Ishikawa (cell line): ENCODE results near the gene PPP2R2C.

Source experiments
- CEBPB ChIP-seq: IDR thresholded peaks from 2 replicates; pipeline ENCODE4 v1.6.1; 2012
- CREB1 ChIP-seq: IDR thresholded peaks from 2 replicates; pipeline ENCODE4 v1.6.1; 2012; ENCODE audit warnings: low read depth
- EP300 ChIP-seq: IDR thresholded peaks from 2 replicates; pipeline ENCODE4 v1.6.1; 2012; ENCODE audit warnings: borderline replicate concordance
- FOXM1 ChIP-seq: IDR thresholded peaks from 2 replicates; pipeline ENCODE4 v1.6.1; 2012; ENCODE audit warnings: low read depth, borderline replicate concordance
- MAX ChIP-seq: IDR thresholded peaks from 2 replicates; pipeline ENCODE4 v1.6.1; 2012
- NFIC ChIP-seq: IDR thresholded peaks from 2 replicates; pipeline ENCODE4 v1.6.1; 2012
- RAD21 ChIP-seq: IDR thresholded peaks from 2 replicates; pipeline ENCODE4 v1.6.1; 2012; ENCODE audit warnings: low read depth
- REST ChIP-seq: IDR thresholded peaks from 2 replicates; pipeline ENCODE4 v1.6.1; 2012; ENCODE audit warnings: low read depth, mild to moderate bottlenecking
- TAF1 ChIP-seq: IDR thresholded peaks from 2 replicates; pipeline ENCODE4 v1.6.1; 2012; ENCODE audit warnings: low read depth, mild to moderate bottlenecking
- TCF12 ChIP-seq: IDR thresholded peaks from 2 replicates; pipeline ENCODE4 v1.6.1; 2012; ENCODE audit warnings: low read depth
- YY1 ChIP-seq: IDR thresholded peaks from 2 replicates; pipeline ENCODE4 v1.6.1; 2012; ENCODE audit warnings: low read depth
- TF ChIP-seq, protein P1 (sequence below): IDR thresholded peaks from 2 replicates; pipeline ENCODE4 v1.6.1; 2012

- TF ChIP-seq, protein P1, sequence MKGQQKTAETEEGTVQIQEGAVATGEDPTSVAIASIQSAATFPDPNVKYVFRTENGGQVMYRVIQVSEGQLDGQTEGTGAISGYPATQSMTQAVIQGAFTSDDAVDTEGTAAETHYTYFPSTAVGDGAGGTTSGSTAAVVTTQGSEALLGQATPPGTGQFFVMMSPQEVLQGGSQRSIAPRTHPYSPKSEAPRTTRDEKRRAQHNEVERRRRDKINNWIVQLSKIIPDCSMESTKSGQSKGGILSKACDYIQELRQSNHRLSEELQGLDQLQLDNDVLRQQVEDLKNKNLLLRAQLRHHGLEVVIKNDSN = no peak
- TF ChIP-seq TCF12 (no peak), EP300 (no peak), YY1 (no peak), RAD21 (no peak), REST (no peak), CEBPB (no peak), FOXM1 (no peak), MAX (no peak), TAF1 (no peak), NFIC (no peak), CREB1 (no peak)
Measured at GRCh38 chr4:6342530-6343293, 129.7 kb downstream of the PPP2R2C start.
